Fibroblast of skin of scalp (primary cell): ENCODE data around the gene SCAI. TPM values are rescaled to one million over a fixed set of nuclear protein-coding genes. Genes with fewer than 3 reads are reported as not detected.
"Not testable (repeated sequence)": the region's sequence is repeated elsewhere in the genome, so short reads cannot be mapped to it uniquely, and the experiment has no call there.

Experiments used
- DNase-seq: peaks from one replicate; pipeline ENCODE4 v3.0.0-alpha.2; 2013
- polyA plus RNA-seq, 2 experiments: library from polyadenylated mRNA; unstranded; fragments of 120-200 nt; gene quantifications; one replicate each; pipeline ENCODE4 v1.2.1, GENCODE V29; 2013; ENCODE audit not compliant: insufficient read length in 2 of 2

Gene SCAI
- polyA plus RNA-seq (2013, experiment 1 of 2; ENCODE audit: insufficient read length) = 3.5 TPM
- polyA plus RNA-seq (2013, experiment 2 of 2; ENCODE audit: insufficient read length) = 2.8 TPM

- DNase-seq = peak; percentile 99
These were observed at the start of gene SCAI for GRCh38 chr9:125143377-125144090. SCAI (minus strand) TSS chr9:125143528; CDS start chr9:125143437, 91 bp downstream.

GRCh38 chr9:125190361-125190801 is 47.1 kb upstream of the SCAI start:
- no peak for DNase-seq

GRCh38 chr9:125189361-125190289 is 46.3 kb upstream of the SCAI start, which contains the start of gene PPP6C:
PPP6C (minus strand) TSS chr9:125189803; CDS start chr9:125189718, 85 bp downstream.
- DNase-seq = peak; percentile 97

- DNase-seq = no peak
These were observed 45.7 kb upstream of the SCAI start for GRCh38 chr9:125189011-125189360.

- DNase-seq = no peak
These were observed 40.2 kb upstream of the SCAI start for GRCh38 chr9:125183561-125183960.

GRCh38 chr9:125183054-125183453 is 39.7 kb upstream of the SCAI start:
- DNase-seq = peak; percentile 63

- DNase-seq = not testable (repeated sequence)
These were observed 38.4 kb upstream of the SCAI start for GRCh38 chr9:125181756-125182155.

GRCh38 chr9:125180876-125181275 is 37.5 kb upstream of the SCAI start:
- DNase-seq = no peak

- DNase-seq = not testable (repeated sequence)
These were observed 36.4 kb upstream of the SCAI start for GRCh38 chr9:125179776-125180175.

- DNase-seq = no peak
These were observed 34.6 kb upstream of the SCAI start for GRCh38 chr9:125177888-125178287.

GRCh38 chr9:125176636-125177035 is 33.3 kb upstream of the SCAI start:
- peak; percentile 48 for DNase-seq

GRCh38 chr9:125172031-125172755 is 28.9 kb upstream of the SCAI start:
- peak; percentile 22 for DNase-seq

GRCh38 chr9:125169895-125170294 is 26.6 kb upstream of the SCAI start:
- DNase-seq = no peak

- DNase-seq = no peak
These were observed 23.4 kb upstream of the SCAI start for GRCh38 chr9:125166762-125167161.

- not testable (repeated sequence) for DNase-seq
These were observed 19.6 kb upstream of the SCAI start for GRCh38 chr9:125162891-125163290.

- peak; percentile 69 for DNase-seq
These were observed 18.1 kb upstream of the SCAI start for GRCh38 chr9:125161284-125161918.

- DNase-seq = no peak
These were observed 17.4 kb upstream of the SCAI start for GRCh38 chr9:125160750-125161149.

GRCh38 chr9:125156551-125156950 is 13.2 kb upstream of the SCAI start:
- no peak for DNase-seq

- DNase-seq = peak; percentile 34
These were observed 10.5 kb upstream of the SCAI start for GRCh38 chr9:125153712-125154367.

- DNase-seq = no peak
These were observed 8.4 kb upstream of the SCAI start for GRCh38 chr9:125151730-125152129.
